Activated B cell treated with CpG ODN at 0.5 μM for 24 hours (primary cell): ENCODE measurements around the gene PIP4K2B. TPM values are rescaled to one million over a fixed set of nuclear protein-coding genes. Genes with fewer than 3 reads are reported as not detected.

ENCODE experiments used
- ATAC-seq: fragments of 200-7000 bp; cut with Tn5 transposase; one replicate; pipeline ENCODE4 v1.10.0; 2021; ENCODE audit warnings: low read depth, mild to moderate bottlenecking, moderate library complexity
- CTCF ChIA-PET: fragments of 350-600 bp; sonication (Branson Sonifier 250); formaldehyde crosslinking; loops from one replicate; lab custom pipeline; 2021; ENCODE audit warnings: antibody characterized with exemption; lab: Charles Lee
- POLR2A ChIA-PET: fragments of 350-600 bp; sonication (Branson Sonifier 250); formaldehyde crosslinking; loops from one replicate; lab custom pipeline; 2021; ENCODE audit warnings: antibody characterized with exemption; lab: Charles Lee
- DNase-seq: peaks from one replicate; pipeline ENCODE4 v3.0.0; 2022
- H3K27ac Mint-ChIP-seq: one replicate; pipeline ENCODE4 v1.8.0; 2020; ENCODE audit warnings: mixed read lengths
- H3K27me3 Mint-ChIP-seq: one replicate; pipeline ENCODE4 v1.8.0; 2021; ENCODE audit warnings: mixed read lengths
- H3K36me3 Mint-ChIP-seq: one replicate; pipeline ENCODE4 v1.8.0; 2021; ENCODE audit warnings: low read depth, mixed read lengths
- H3K4me1 Mint-ChIP-seq: one replicate; pipeline ENCODE4 v1.8.0; 2021; ENCODE audit warnings: mixed read lengths
- H3K4me3 Mint-ChIP-seq: one replicate; pipeline ENCODE4 v1.8.0; 2020; ENCODE audit warnings: mild to moderate bottlenecking, mixed read lengths
- H3K9me3 Mint-ChIP-seq: one replicate; pipeline ENCODE4 v1.8.0; 2020; ENCODE audit warnings: mixed read lengths
- intact Hi-C: fragments of 100-400 bp; cut with micrococcal nuclease; formaldehyde crosslinking; loops from one replicate; pipeline ENCODE4 v1.15.1; 2024
- total RNA-seq: library from RNA; stranded (reverse); gene quantifications from 2 replicates; pipeline ENCODE4 v1.2.3, GENCODE V29; 2022
- TF ChIP-seq, protein P1 (sequence below): fragments of 200-600 bp; IDR thresholded peaks from one replicate; pipeline ENCODE4 v1.8.0; 2022; ENCODE audit warnings: antibody characterized with exemption, mild to moderate bottlenecking

Gene PIP4K2B
- total RNA-seq, 1 donor from 2014 or later, result 32.1 TPM

GRCh38 chr17:38798614-38799500 lies 499 bp downstream of the PIP4K2B start:
- intact Hi-C loops, result loop anchor here (1.0 to 2.0 kb wide), 5 partner anchors 12 to 354 kb away; partner anchors contain the start of genes CWC25 and PSMB3
- CTCF ChIA-PET, result interaction anchor here (0.8 kb wide), 1 partner anchor 355 kb away, joined by 4 read pairs; no protein-coding TSS in a partner anchor

DNA sequence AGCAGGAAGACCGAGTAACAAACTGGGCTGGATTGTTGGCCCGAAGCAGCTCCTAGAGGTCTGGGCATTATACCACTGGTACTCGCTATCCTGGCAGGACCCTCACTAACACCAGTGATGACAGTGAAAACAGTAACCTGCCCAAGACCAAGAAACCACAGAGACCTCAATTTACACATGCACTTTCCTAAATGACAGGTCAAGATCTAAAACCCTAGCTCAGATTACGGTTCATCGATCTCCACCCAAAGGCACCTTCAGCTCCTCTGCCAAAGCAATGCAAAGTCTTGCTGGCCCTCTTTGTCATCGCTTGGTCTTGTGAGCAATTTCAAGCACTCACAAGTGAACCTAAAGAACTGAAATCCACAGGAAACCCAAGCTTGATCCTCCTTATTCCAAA lies 1.5 kb downstream of the PIP4K2B start:
- no peaks in the 10 kb centered on the region for H3K27me3 Mint-ChIP-seq
- ATAC-seq (no peak), DNase-seq (no peak)
- intact Hi-C loops, result loop anchor here (1.0 to 2.0 kb wide), 2 partner anchors 11 to 355 kb away; no protein-coding TSS in a partner anchor
- H3K36me3 Mint-ChIP-seq, result peaks cover 35% of the 10 kb centered on the region
- no peaks in the 10 kb centered on the region for H3K9me3 Mint-ChIP-seq
- peaks cover 39% of the 10 kb centered on the region for H3K4me1 Mint-ChIP-seq
- H3K4me3 Mint-ChIP-seq, result peak overlapping the region; percentile 88
- CTCF ChIA-PET, result no interaction called here
- TF ChIP-seq, protein P1, sequence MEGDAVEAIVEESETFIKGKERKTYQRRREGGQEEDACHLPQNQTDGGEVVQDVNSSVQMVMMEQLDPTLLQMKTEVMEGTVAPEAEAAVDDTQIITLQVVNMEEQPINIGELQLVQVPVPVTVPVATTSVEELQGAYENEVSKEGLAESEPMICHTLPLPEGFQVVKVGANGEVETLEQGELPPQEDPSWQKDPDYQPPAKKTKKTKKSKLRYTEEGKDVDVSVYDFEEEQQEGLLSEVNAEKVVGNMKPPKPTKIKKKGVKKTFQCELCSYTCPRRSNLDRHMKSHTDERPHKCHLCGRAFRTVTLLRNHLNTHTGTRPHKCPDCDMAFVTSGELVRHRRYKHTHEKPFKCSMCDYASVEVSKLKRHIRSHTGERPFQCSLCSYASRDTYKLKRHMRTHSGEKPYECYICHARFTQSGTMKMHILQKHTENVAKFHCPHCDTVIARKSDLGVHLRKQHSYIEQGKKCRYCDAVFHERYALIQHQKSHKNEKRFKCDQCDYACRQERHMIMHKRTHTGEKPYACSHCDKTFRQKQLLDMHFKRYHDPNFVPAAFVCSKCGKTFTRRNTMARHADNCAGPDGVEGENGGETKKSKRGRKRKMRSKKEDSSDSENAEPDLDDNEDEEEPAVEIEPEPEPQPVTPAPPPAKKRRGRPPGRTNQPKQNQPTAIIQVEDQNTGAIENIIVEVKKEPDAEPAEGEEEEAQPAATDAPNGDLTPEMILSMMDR, result no peak
- POLR2A ChIA-PET, result interaction anchor here (0.6 to 2.7 kb wide), 3 partner anchors 16 to 141 kb away, joined by 3 to 16 read pairs (median 3); partner anchors contain the start of gene RPL23
- H3K27ac Mint-ChIP-seq, result peak overlapping the region; percentile 81

More at GRCh38 chr17:38798614-38799500, 499 bp downstream of the PIP4K2B start:
- DNase-seq, result no peak
- Mint-ChIP-seq H3K27ac (peak overlapping the region; percentile 81), H3K4me1 (peaks cover 37% of the 10 kb centered on the region), H3K27me3 (no peaks in the 10 kb centered on the region), H3K36me3 (peaks cover 40% of the 10 kb centered on the region), H3K9me3 (no peaks in the 10 kb centered on the region), H3K4me3 (peak overlapping the region; percentile 88)
- ATAC-seq, result peak; percentile 6
- TF ChIP-seq, protein P1, result no peak
- POLR2A ChIA-PET, result interaction anchor here (0.6 to 2.7 kb wide), 9 partner anchors 46 to 1441 kb away, joined by 3 to 16 read pairs (median 4); partner anchors contain the start of genes CDK12, LASP1, MLLT6 and PSMB3

- H3K9me3 Mint-ChIP-seq, result no peaks in the 10 kb centered on the region
- TF ChIP-seq, protein P1, result no peak
- peaks cover 34% of the 10 kb centered on the region for H3K36me3 Mint-ChIP-seq
- CTCF ChIA-PET, result no interaction called here
- ATAC-seq (no peak), DNase-seq (no peak)
- peaks cover 40% of the 10 kb centered on the region for H3K4me1 Mint-ChIP-seq
- POLR2A ChIA-PET, result interaction anchor here (0.7 kb wide), 1 partner anchor 16 kb away, joined by 3 read pairs; no protein-coding TSS in a partner anchor
- intact Hi-C loops, result no loop called here
- H3K27ac Mint-ChIP-seq, result no peak overlapping the region
- no peaks in the 10 kb centered on the region for H3K27me3 Mint-ChIP-seq
- peak overlapping the region; percentile 88 for H3K4me3 Mint-ChIP-seq
Observed at GRCh38 chr17:38797158-38797490, 2.2 kb downstream of the PIP4K2B start.

DNA sequence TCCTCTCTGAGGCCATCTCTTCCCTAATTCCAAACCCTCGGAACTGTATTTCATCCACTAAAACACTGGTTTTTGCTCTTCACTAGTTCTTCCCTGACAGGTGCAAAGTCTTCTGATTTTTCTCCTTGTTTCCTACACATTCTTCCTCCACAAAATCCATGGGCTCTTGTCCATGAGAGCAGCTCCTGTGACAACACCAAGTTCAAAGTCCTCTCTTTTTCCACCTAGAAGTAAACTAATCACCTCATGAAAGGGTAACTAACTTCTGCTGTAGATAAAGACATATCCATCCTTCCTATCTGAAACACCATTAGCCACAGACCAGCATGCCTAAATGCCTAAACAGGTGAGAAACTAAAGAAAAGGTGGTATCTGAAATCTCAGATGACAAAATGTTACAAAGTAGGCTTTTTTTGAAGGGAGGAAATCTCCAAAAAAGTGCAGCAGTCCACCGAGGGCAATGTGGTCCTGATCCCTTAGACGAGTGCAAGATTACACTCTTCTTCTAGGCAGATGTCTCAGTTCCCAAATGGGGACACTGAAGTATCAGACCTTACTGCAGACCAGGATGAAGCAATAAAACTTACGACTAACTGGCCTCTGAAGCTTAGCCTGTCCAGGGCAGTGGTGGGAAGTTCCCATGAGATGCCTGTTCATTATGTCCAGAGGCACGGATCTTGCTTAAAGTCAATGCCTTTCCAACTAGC lies 2.8 kb downstream of the PIP4K2B start:
- DNase-seq (no peak), ATAC-seq (no peak)
- Mint-ChIP-seq H3K4me1 (peaks cover 40% of the 10 kb centered on the region), H3K36me3 (peaks cover 31% of the 10 kb centered on the region), H3K4me3 (no peak overlapping the region), H3K27ac (no peak overlapping the region), H3K27me3 (no peaks in the 10 kb centered on the region), H3K9me3 (no peaks in the 10 kb centered on the region)
- ChIA-PET CTCF (no interaction called here), POLR2A (no interaction called here)
- intact Hi-C loops, result no loop called here
- TF ChIP-seq, protein P1, result no peak
